ENCODE data around the gene TMPRSS11B. TPM values are rescaled to one million over a fixed set of nuclear protein-coding genes. Genes with fewer than 3 reads are reported as not detected.

The TMPRSS11B gene
- total RNA-seq, 1 donor from 2014 or later = not detected

DNA sequence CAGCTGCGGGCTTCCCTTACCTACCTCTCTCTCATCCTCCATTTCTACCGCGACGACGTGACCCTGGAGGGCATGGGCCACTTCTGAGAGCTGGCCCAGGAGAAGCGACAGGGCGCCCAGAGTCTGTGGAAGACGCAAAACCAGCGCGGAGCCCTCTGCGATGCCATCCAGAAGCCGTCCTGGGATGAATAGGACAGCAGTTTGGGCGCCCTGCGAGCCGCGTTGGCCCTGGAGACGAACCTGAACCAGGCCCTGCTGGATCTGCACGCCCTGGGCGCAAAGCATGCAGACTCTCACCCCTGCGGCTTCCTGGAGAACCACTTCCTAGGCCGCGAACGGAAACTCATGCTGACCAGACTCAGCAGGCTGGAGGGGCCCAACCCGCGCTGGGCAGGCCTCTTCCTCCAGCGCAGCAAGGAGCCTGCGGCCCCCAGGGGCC, 63.1 kb downstream of the TMPRSS11B start:
- no peak for DNase-seq (ENCODE audit: low read depth)
- TF ChIP-seq, protein P1, sequence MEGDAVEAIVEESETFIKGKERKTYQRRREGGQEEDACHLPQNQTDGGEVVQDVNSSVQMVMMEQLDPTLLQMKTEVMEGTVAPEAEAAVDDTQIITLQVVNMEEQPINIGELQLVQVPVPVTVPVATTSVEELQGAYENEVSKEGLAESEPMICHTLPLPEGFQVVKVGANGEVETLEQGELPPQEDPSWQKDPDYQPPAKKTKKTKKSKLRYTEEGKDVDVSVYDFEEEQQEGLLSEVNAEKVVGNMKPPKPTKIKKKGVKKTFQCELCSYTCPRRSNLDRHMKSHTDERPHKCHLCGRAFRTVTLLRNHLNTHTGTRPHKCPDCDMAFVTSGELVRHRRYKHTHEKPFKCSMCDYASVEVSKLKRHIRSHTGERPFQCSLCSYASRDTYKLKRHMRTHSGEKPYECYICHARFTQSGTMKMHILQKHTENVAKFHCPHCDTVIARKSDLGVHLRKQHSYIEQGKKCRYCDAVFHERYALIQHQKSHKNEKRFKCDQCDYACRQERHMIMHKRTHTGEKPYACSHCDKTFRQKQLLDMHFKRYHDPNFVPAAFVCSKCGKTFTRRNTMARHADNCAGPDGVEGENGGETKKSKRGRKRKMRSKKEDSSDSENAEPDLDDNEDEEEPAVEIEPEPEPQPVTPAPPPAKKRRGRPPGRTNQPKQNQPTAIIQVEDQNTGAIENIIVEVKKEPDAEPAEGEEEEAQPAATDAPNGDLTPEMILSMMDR (conservative IDR thresholded peaks at IDR 0.05; ENCODE audit: low read depth, low read length) = no peak
- H3K4me3 ChIP-seq (ENCODE audit: low read depth, low read length) = no peak overlapping the region

DNA sequence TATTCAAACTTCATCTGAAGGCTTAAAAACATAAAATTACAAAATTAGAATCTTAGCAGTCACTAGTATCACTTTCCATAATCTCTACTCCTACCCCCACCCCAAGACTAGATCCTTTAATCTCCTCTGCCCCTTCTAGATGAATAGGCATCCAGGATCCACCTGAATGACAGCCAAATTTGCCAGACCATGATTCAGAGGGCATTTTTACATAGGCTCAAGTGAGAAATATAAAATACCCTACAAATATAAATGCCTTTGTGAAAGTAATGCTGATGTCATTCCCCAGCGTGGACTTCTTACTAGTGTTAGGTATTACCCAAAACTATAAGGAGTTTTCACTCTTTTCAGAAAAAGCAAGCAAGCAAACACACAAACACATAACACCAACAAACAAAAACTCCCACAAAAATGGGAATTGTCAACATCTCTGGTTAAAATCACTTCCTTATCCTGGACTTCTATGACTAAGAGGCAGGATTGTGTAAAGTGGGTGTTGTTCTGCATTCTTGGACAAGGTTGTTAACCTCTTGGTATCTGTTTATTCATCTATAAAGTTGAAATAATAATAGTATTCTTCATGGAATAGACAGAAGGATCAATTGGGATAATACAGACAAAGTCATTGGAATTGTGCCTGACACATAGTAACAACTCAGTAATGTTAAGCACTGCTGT, 64.5 kb downstream of the TMPRSS11B start:
- DNase-seq (ENCODE audit: low read depth) = peak; percentile 75
- TF ChIP-seq, protein P1 (conservative IDR thresholded peaks at IDR 0.05; ENCODE audit: low read depth, low read length) = no peak

DNA sequence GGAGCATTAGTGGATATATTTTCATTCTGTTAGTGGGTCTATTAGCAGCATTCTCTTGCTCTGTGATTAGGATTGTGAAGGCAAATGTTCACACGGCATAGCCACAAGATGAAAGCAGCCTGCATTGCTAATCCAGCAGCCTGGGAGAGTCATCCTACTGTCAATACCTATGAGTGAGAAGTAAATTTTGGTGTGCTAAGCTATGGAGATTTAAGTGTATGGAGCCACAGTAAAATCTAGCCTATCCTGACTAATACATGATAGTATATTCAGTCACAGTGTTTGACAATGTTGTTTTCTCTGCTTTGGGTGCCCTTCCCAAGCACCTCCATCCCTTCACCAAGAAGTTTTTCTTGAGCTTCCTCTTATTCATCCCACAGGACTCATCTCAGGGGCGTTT, 68.6 kb downstream of the TMPRSS11B start:
- TF ChIP-seq, protein P1 (conservative IDR thresholded peaks at IDR 0.05; ENCODE audit: low read depth, low read length) = no peak
- DNase-seq (ENCODE audit: low read depth) = no peak
- no peak overlapping the region for H3K4me3 ChIP-seq (ENCODE audit: low read depth, low read length)

More for the DNA sequence above, 64.5 kb downstream of the TMPRSS11B start:
- no peak overlapping the region for H3K4me3 ChIP-seq (ENCODE audit: low read depth, low read length)

Other genes with a start within 250 kb of the TMPRSS11B start
- gene TMPRSS11F, start 115.8 kb downstream of the TMPRSS11B start, total RNA-seq = not detected in 2 replicates
- gene YTHDC1, start 104.4 kb upstream of the TMPRSS11B start, total RNA-seq = 34.8 and 55.0 TPM in 2 replicates
- 0.17 and 1.1 TPM in 2 replicates for gene TMPRSS11E, start 201.8 kb upstream of the TMPRSS11B start, total RNA-seq